Kidney epithelial cell (primary cell): Measurements from ENCODE around the gene GNA12. TPM values are rescaled to one million over a fixed set of nuclear protein-coding genes. Genes with fewer than 3 reads are reported as not detected.

Experiments
- DNase-seq: peaks from one replicate; pipeline ENCODE4 v3.0.0-alpha.2; 2010; ENCODE audit warnings: low read depth
- H3K27me3 ChIP-seq: 2 replicates; pipeline ENCODE4 v1.6.0; 2011; ENCODE audit warnings: low read length; ENCODE audit not compliant: control insufficient read depth, insufficient read depth
- H3K36me3 ChIP-seq: 2 replicates; pipeline ENCODE4 v1.5.1; 2011; ENCODE audit warnings: low read length; ENCODE audit not compliant: control insufficient read depth, insufficient read depth
- H3K4me3 ChIP-seq: 2 replicates; pipeline ENCODE4 v1.5.1; 2011; ENCODE audit warnings: low read depth, mild to moderate bottlenecking, control low read depth, low read length
- total RNA-seq: library from RNA; depleted of rRNA; stranded (reverse); fragments of >200 nt; gene quantifications from 2 replicates; pipeline ENCODE4 v1.2.3, GENCODE V29; 2015
- TF ChIP-seq, protein P1 (sequence below): IDR thresholded peaks from 2 replicates; pipeline ENCODE4 v1.5.1; 2011; ENCODE audit warnings: mild to moderate bottlenecking, moderate library complexity, low read length, control low read depth, inconsistent platforms; ENCODE audit not compliant: insufficient read depth, poor library complexity, severe bottlenecking

Gene GNA12
- total RNA-seq, 1 donor from 2014 or later = 40.7 TPM

DNA sequence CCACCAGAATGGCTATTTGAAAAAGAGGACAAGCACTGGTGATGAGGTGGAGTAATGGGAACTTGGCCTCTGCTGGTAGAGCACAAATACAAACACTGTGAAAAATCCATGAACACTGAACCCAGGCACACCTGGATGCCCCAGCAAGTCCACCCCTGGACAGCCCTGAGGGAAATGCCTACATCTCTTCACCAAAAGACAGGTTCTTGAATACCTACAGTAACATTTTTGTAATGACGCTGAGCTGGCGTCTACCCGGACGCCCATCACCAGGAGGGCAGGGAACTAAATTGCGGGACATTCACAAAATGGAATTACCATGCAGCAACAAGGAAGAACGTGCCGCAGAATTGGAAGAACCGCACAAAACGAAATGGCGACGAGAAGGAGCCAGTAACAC lies 70.5 kb downstream of the GNA12 start:
- TF ChIP-seq, protein P1, sequence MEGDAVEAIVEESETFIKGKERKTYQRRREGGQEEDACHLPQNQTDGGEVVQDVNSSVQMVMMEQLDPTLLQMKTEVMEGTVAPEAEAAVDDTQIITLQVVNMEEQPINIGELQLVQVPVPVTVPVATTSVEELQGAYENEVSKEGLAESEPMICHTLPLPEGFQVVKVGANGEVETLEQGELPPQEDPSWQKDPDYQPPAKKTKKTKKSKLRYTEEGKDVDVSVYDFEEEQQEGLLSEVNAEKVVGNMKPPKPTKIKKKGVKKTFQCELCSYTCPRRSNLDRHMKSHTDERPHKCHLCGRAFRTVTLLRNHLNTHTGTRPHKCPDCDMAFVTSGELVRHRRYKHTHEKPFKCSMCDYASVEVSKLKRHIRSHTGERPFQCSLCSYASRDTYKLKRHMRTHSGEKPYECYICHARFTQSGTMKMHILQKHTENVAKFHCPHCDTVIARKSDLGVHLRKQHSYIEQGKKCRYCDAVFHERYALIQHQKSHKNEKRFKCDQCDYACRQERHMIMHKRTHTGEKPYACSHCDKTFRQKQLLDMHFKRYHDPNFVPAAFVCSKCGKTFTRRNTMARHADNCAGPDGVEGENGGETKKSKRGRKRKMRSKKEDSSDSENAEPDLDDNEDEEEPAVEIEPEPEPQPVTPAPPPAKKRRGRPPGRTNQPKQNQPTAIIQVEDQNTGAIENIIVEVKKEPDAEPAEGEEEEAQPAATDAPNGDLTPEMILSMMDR = no peak
- no peaks in the 10 kb centered on the region for H3K36me3 ChIP-seq
- H3K4me3 ChIP-seq = no peak overlapping the region
- H3K27me3 ChIP-seq = no peaks in the 10 kb centered on the region
- DNase-seq = no peak

DNA sequence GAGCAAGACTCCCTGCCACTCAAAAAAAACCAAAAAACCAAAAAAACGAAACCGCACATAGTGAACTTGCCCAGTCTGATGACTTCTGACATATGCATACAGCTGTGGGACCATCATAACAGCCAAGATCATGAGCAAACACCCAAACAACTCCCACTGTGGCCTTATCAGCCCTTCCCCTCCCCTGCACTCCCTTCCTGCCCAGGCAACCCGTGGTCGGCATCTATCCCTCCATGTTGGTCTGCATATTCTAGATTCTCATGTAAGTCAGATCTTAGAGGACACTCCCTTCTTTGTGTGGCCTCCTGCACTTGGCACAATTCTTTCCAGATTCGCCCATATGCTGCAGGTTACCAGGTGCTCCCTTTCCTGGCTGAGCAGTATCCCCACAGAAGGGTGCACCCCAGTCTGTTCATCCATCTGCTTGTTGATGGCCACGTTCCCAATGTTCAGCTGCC lies 72.8 kb downstream of the GNA12 start:
- Histone ChIP-seq H3K36me3 (no peaks in the 10 kb centered on the region), H3K27me3 (no peaks in the 10 kb centered on the region), H3K4me3 (no peak overlapping the region)
- TF ChIP-seq, protein P1 = no peak
- DNase-seq = no peak

DNA sequence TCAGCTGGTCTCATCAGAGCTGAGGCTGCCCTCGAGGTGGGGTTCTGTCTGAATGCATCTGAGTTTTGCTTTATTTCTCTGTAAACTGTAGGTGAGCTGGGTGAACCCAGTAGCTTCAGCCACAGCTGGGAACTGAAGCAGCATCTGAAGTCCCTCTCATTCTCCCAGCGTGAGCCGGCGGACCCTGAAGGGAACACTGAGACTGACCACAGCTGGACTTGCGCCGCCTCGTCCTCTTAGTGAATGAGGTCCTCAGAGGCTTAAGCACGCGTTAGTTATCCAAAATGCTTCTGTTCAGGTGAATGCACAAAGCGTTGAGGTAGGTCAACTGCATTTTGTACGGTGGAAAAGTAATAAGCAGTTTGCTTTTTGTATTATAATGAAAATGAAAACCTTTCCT lies 79.5 kb downstream of the GNA12 start:
- Histone ChIP-seq H3K4me3 (no peak overlapping the region), H3K27me3 (no peaks in the 10 kb centered on the region), H3K36me3 (no peaks in the 10 kb centered on the region)
- DNase-seq = no peak
- TF ChIP-seq, protein P1 = no peak

DNA sequence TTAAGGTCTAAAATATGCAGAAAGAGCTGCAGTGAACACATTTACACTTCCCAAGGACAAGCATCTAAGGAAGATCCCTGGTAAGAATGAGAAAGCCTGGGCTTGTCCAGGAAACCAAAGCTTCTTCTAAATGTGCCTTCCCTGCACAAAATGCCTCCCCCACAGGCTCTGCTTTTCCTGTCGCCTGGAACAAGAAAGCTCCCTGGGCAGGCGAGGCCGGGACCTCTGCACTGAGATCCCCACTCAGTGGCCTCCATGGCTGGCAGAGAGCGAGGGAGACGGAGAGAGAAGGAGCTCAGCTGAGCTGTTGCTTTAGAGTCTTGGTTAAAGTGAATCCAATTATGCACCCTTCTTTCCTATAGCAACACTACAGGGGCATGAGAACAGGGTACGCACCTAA lies 80.5 kb downstream of the GNA12 start:
- DNase-seq = no peak
- TF ChIP-seq, protein P1 = no peak
- H3K27me3 ChIP-seq = no peaks in the 10 kb centered on the region
- no peak overlapping the region for H3K4me3 ChIP-seq
- H3K36me3 ChIP-seq = no peaks in the 10 kb centered on the region

DNA sequence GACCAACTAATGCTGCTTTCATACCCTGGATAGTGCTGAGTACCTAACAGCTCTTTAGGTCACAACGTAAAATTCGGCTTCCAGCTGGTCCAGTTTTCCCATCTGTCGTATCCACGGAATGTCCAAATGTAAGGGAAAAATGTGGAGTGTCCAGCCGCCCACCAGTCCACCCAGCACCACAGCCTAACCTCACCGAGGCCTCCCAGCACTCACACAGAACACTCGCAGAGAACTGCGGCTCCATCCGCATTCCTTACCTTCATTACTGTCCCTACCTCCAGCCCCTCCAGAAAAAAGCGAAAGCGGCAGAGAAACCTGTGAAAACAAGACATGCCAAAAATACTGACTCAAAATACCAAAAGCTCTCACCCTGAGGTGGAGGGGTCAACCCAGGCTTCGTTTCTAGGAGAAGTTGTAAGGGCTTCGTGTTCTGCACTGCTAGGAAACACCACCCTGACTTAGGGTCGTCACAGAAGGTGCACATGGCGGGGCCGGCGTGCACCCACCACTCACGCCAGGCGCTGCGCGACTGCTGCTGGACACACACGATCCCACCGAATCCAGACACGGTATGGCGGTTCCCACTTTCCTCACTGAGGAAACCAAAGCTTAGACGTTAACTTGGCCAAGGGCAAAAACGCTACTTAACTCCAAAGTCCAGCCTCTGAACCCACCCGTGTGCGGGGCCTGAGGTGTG lies 82.2 kb downstream of the GNA12 start:
- Histone ChIP-seq H3K4me3 (no peak overlapping the region), H3K36me3 (no peaks in the 10 kb centered on the region), H3K27me3 (no peaks in the 10 kb centered on the region)
- DNase-seq = no peak
- TF ChIP-seq, protein P1 = no peak

DNA sequence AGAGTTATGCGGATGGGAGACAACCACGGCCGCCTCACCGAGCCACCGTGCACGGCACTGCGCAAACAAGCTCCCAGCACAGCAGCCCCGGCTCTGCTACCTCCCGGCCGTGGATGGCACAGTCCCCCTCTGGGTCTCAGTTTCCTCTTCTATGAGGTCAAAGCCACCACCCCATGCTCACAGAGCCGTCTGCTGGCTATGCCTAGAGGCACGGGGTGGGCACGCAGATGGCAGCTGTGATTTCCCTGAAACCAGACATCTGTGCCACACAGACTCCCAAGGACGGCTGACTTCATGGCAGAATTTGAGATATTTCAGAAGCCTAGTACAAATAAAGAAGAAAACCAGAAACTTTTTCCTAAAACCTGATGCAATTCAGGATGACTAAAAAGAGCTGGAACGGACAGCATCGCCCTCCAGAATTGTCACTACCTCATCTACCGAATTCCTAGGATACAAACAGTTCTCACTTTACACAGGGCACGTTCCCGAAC lies 82.9 kb downstream of the GNA12 start:
- no peaks in the 10 kb centered on the region for H3K27me3 ChIP-seq
- TF ChIP-seq, protein P1 = no peak
- no peak for DNase-seq
- H3K36me3 ChIP-seq = no peaks in the 10 kb centered on the region
- H3K4me3 ChIP-seq = no peak overlapping the region
